Measurements from ENCODE around the gene PIK3C3.

The PIK3C3 gene

GRCh38 chr18:42105394-42105793, 150.4 kb downstream of the PIK3C3 start:
- H3K4me2 ChIP-seq (ENCODE audit: low read length) = no peak overlapping the region
- H3K9me2 ChIP-seq (ENCODE audit: low read depth, low read length) = no peaks in the 10 kb centered on the region
- H3K36me3 ChIP-seq (ENCODE audit: insufficient read depth, low read length) = no peaks in the 10 kb centered on the region
- no peaks in the 10 kb centered on the region for H3F3A ChIP-seq (ENCODE audit: insufficient read depth, low read length)
- H2AFZ ChIP-seq (ENCODE audit: low read length) = no peak overlapping the region
- no peaks in the 10 kb centered on the region for H4K20me1 ChIP-seq (ENCODE audit: insufficient read depth, low read length)
- no peaks in the 10 kb centered on the region for H3K27me3 ChIP-seq (ENCODE audit: insufficient read depth, low read length)
- H3K9ac ChIP-seq (ENCODE audit: low read length) = no peak overlapping the region
- no peaks in the 10 kb centered on the region for H3K4me1 ChIP-seq (ENCODE audit: insufficient read depth, low read length, severe bottlenecking)
- H3K27ac ChIP-seq (ENCODE audit: low read depth, low read length, poor library complexity, severe bottlenecking) = no peak overlapping the region
- no peak overlapping the region for H3K4me3 ChIP-seq (ENCODE audit: low read depth, low read length, poor library complexity, severe bottlenecking)
- H3K9me3 ChIP-seq (ENCODE audit: low read length) = no peaks in the 10 kb centered on the region
- TF ChIP-seq CTCF (IDR thresholded peaks at IDR 0.05; ENCODE audit: low read length) (no peak), EZH2 (IDR thresholded peaks at IDR 0.05; ENCODE audit: borderline replicate concordance, low read length) (no peak)
- no peaks in the 10 kb centered on the region for H3K79me2 ChIP-seq (ENCODE audit: insufficient read depth, low read length)

DNA sequence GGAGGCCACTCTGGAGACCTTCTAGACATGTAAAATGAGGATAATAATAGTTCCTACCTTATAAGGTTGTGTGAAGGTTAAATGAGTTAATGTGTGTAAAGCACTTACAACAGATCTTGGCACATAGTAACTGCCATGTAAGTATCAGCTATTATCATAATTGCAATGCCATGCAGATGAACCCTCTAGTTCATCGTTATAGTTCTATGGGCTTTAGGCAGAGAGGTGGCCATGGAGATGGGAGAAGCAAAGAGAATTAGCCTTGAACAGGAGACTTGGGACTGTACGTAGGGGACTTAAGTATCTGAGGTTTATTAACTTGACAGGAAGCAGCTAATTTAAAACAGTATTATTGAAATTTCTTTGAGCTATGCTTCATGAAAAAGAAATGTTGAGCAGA, 151.8 kb downstream of the PIK3C3 start:
- H3K9me2 ChIP-seq (ENCODE audit: low read depth, low read length) = no peaks in the 10 kb centered on the region
- H3K4me1 ChIP-seq (ENCODE audit: insufficient read depth, low read length, severe bottlenecking) = no peaks in the 10 kb centered on the region
- H3K79me2 ChIP-seq (ENCODE audit: insufficient read depth, low read length) = no peaks in the 10 kb centered on the region
- H3K9me3 ChIP-seq (ENCODE audit: low read length) = no peaks in the 10 kb centered on the region
- no peak overlapping the region for H3K27ac ChIP-seq (ENCODE audit: low read depth, low read length, poor library complexity, severe bottlenecking)
- H3K4me2 ChIP-seq (ENCODE audit: low read length) = no peak overlapping the region
- H2AFZ ChIP-seq (ENCODE audit: low read length) = no peak overlapping the region
- no peaks in the 10 kb centered on the region for H3F3A ChIP-seq (ENCODE audit: insufficient read depth, low read length)
- no peaks in the 10 kb centered on the region for H3K36me3 ChIP-seq (ENCODE audit: insufficient read depth, low read length)
- H3K4me3 ChIP-seq (ENCODE audit: low read depth, low read length, poor library complexity, severe bottlenecking) = no peak overlapping the region
- no peaks in the 10 kb centered on the region for H4K20me1 ChIP-seq (ENCODE audit: insufficient read depth, low read length)
- H3K9ac ChIP-seq (ENCODE audit: low read length) = no peak overlapping the region
- TF ChIP-seq CTCF (IDR thresholded peaks at IDR 0.05; ENCODE audit: low read length) = no peak
- no peak for TF ChIP-seq EZH2 (IDR thresholded peaks at IDR 0.05; ENCODE audit: borderline replicate concordance, low read length)
- no peaks in the 10 kb centered on the region for H3K27me3 ChIP-seq (ENCODE audit: insufficient read depth, low read length)

- no peak overlapping the region for H3K4me3 ChIP-seq (ENCODE audit: low read depth, low read length, poor library complexity, severe bottlenecking)
- no peaks in the 10 kb centered on the region for H3K4me1 ChIP-seq (ENCODE audit: insufficient read depth, low read length, severe bottlenecking)
- H3K79me2 ChIP-seq (ENCODE audit: insufficient read depth, low read length) = no peaks in the 10 kb centered on the region
- no peaks in the 10 kb centered on the region for H3K36me3 ChIP-seq (ENCODE audit: insufficient read depth, low read length)
- H3K27ac ChIP-seq (ENCODE audit: low read depth, low read length, poor library complexity, severe bottlenecking) = no peak overlapping the region
- TF ChIP-seq CTCF (IDR thresholded peaks at IDR 0.05; ENCODE audit: low read length) (no peak), EZH2 (IDR thresholded peaks at IDR 0.05; ENCODE audit: borderline replicate concordance, low read length) (no peak)
- H3K9ac ChIP-seq (ENCODE audit: low read length) = no peak overlapping the region
- no peaks in the 10 kb centered on the region for H4K20me1 ChIP-seq (ENCODE audit: insufficient read depth, low read length)
- H2AFZ ChIP-seq (ENCODE audit: low read length) = no peak overlapping the region
- no peak overlapping the region for H3K4me2 ChIP-seq (ENCODE audit: low read length)
- no peaks in the 10 kb centered on the region for H3F3A ChIP-seq (ENCODE audit: insufficient read depth, low read length)
- no peaks in the 10 kb centered on the region for H3K27me3 ChIP-seq (ENCODE audit: insufficient read depth, low read length)
- no peaks in the 10 kb centered on the region for H3K9me3 ChIP-seq (ENCODE audit: low read length)
- H3K9me2 ChIP-seq (ENCODE audit: low read depth, low read length) = no peaks in the 10 kb centered on the region
These were observed 152.3 kb downstream of the PIK3C3 start for GRCh38 chr18:42107287-42107686.
